HL-60 (cell line): Measurements from ENCODE around the gene MRPL17.

Source experiments
- GABPA ChIP-seq: IDR thresholded peaks from 2 replicates; pipeline ENCODE4 v1.6.1; 2012; ENCODE audit warnings: low read depth
- POLR2AphosphoS5 ChIP-seq: IDR thresholded peaks from 2 replicates; pipeline ENCODE4 v1.6.1; 2012; ENCODE audit warnings: low read depth
- SPI1 ChIP-seq: IDR thresholded peaks from 2 replicates; pipeline ENCODE4 v1.6.1; 2012; ENCODE audit warnings: low read depth, mild to moderate bottlenecking, borderline replicate concordance
- TF ChIP-seq, protein P1 (sequence below): IDR thresholded peaks from one replicate; pipeline ENCODE4 v1.5.1; 2011; ENCODE audit warnings: low read length, control low read depth, inconsistent platforms; ENCODE audit not compliant: insufficient read depth
- TF ChIP-seq, protein P2 (sequence below): IDR thresholded peaks from 2 replicates; pipeline ENCODE4 v1.6.1; 2012; ENCODE audit warnings: low read depth; ENCODE audit not compliant: insufficient replicate concordance

DNA sequence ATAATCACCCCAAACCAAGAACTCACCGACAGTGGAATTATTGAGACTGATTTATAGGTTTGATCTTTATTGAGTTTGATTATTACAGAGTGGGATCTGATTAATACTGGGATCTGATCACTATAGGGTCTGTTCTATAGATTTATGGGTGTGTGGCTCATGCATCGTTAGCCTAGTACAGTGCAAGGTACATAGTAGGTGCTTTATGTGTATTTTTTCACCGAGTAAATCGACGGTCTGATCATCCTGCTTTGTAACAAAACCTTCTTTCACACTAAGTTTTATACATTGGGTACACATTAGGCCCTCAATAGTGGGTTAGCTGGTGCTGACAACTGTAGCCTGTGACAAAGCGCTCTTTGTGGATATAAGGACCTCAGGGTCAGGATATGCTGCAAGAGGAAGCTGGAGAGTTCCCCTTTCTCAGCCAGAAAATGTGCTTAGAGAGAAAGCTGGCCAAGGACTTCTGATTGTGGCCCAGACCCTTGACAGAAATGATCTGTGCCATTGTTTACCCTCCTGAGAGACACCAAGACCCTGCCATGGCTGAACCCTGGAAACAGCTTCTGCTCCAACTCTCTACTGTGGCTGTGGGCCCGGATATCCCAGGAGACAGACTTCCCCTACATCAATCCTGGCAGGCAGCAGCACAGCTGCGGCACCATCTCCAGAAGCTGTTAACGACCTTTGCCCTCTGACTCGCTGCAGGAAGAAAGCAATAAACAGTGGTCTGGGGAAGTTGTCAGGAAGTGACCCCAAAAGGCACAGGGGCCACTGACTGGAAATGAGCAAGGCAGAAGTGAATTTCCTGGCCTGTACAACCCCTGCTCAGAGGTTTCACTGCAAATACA lies 47.8 kb downstream of the MRPL17 start:
- TF ChIP-seq POLR2AphosphoS5 (peak; percentile 71), SPI1 (peak; percentile 97), GABPA (no peak)
- TF ChIP-seq, protein P1, sequence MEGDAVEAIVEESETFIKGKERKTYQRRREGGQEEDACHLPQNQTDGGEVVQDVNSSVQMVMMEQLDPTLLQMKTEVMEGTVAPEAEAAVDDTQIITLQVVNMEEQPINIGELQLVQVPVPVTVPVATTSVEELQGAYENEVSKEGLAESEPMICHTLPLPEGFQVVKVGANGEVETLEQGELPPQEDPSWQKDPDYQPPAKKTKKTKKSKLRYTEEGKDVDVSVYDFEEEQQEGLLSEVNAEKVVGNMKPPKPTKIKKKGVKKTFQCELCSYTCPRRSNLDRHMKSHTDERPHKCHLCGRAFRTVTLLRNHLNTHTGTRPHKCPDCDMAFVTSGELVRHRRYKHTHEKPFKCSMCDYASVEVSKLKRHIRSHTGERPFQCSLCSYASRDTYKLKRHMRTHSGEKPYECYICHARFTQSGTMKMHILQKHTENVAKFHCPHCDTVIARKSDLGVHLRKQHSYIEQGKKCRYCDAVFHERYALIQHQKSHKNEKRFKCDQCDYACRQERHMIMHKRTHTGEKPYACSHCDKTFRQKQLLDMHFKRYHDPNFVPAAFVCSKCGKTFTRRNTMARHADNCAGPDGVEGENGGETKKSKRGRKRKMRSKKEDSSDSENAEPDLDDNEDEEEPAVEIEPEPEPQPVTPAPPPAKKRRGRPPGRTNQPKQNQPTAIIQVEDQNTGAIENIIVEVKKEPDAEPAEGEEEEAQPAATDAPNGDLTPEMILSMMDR = no peak
- TF ChIP-seq, protein P2, sequence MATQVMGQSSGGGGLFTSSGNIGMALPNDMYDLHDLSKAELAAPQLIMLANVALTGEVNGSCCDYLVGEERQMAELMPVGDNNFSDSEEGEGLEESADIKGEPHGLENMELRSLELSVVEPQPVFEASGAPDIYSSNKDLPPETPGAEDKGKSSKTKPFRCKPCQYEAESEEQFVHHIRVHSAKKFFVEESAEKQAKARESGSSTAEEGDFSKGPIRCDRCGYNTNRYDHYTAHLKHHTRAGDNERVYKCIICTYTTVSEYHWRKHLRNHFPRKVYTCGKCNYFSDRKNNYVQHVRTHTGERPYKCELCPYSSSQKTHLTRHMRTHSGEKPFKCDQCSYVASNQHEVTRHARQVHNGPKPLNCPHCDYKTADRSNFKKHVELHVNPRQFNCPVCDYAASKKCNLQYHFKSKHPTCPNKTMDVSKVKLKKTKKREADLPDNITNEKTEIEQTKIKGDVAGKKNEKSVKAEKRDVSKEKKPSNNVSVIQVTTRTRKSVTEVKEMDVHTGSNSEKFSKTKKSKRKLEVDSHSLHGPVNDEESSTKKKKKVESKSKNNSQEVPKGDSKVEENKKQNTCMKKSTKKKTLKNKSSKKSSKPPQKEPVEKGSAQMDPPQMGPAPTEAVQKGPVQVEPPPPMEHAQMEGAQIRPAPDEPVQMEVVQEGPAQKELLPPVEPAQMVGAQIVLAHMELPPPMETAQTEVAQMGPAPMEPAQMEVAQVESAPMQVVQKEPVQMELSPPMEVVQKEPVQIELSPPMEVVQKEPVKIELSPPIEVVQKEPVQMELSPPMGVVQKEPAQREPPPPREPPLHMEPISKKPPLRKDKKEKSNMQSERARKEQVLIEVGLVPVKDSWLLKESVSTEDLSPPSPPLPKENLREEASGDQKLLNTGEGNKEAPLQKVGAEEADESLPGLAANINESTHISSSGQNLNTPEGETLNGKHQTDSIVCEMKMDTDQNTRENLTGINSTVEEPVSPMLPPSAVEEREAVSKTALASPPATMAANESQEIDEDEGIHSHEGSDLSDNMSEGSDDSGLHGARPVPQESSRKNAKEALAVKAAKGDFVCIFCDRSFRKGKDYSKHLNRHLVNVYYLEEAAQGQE = peak; percentile 44
